ENCODE data around the gene TMEM52B.
A peak's percentile ranks its signal among the peaks of the same experiment; 100 is the strongest.
"Not testable (repeated sequence)": the region's sequence is repeated elsewhere in the genome, so short reads cannot be mapped to it uniquely, and the experiment has no call there.

TMEM52B gene

GRCh38 chr12:10171973-10172728 is 6.7 kb upstream of the TMEM52B start, which contains the start of gene OLR1:
OLR1 (minus strand) TSS chr12:10172132; CDS start chr12:10172077, 55 bp downstream.
- no peak for DNase-seq (ENCODE audit: low read depth)

GRCh38 chr12:10174986-10175614 is 3.7 kb upstream of the TMEM52B start:
- DNase-seq (ENCODE audit: low read depth): no peak

GRCh38 chr12:10175846-10176636 is 2.8 kb upstream of the TMEM52B start:
- DNase-seq (ENCODE audit: low read depth): no peak

GRCh38 chr12:10179776-10180181 is 947 bp downstream of the TMEM52B start:
- no peak for DNase-seq (ENCODE audit: low read depth)

GRCh38 chr12:10182354-10183049 is 3.7 kb downstream of the TMEM52B start:
- DNase-seq (ENCODE audit: low read depth): no peak

- DNase-seq (ENCODE audit: low read depth): no peak
Measured at GRCh38 chr12:10184261-10184843, 5.5 kb downstream of the TMEM52B start.

GRCh38 chr12:10186299-10186698 is 7.5 kb downstream of the TMEM52B start:
- DNase-seq (ENCODE audit: low read depth): no peak

- DNase-seq (ENCODE audit: low read depth): not testable (repeated sequence)
Measured at GRCh38 chr12:10186958-10187357, 8.1 kb downstream of the TMEM52B start.

- DNase-seq (ENCODE audit: low read depth): no peak
Measured at GRCh38 chr12:10189653-10190052, 10.8 kb downstream of the TMEM52B start.

- peak; percentile 15 for DNase-seq (ENCODE audit: low read depth)
Measured at GRCh38 chr12:10190558-10191388, 11.9 kb downstream of the TMEM52B start.

- no peak for DNase-seq (ENCODE audit: low read depth)
Measured at GRCh38 chr12:10191865-10192264, 13.0 kb downstream of the TMEM52B start.

- DNase-seq (ENCODE audit: low read depth): no peak
Measured at GRCh38 chr12:10194160-10194670, 15.4 kb downstream of the TMEM52B start.

- no peak for DNase-seq (ENCODE audit: low read depth)
Measured at GRCh38 chr12:10196210-10196609, 17.4 kb downstream of the TMEM52B start.

GRCh38 chr12:10197879-10198278 is 19.0 kb downstream of the TMEM52B start:
- no peak for DNase-seq (ENCODE audit: low read depth)

- DNase-seq (ENCODE audit: low read depth): not testable (repeated sequence)
Measured at GRCh38 chr12:10204495-10204894, 25.7 kb downstream of the TMEM52B start.

GRCh38 chr12:10205220-10205807 is 26.5 kb downstream of the TMEM52B start:
- no peak for DNase-seq (ENCODE audit: low read depth)

GRCh38 chr12:10207136-10207535 is 28.3 kb downstream of the TMEM52B start:
- DNase-seq (ENCODE audit: low read depth): no peak

GRCh38 chr12:10210225-10210624 is 31.4 kb downstream of the TMEM52B start:
- no peak for DNase-seq (ENCODE audit: low read depth)

- no peak for DNase-seq (ENCODE audit: low read depth)
Measured at GRCh38 chr12:10211101-10211939, 32.5 kb downstream of the TMEM52B start.

Data from stimulated activated CD8-positive, alpha-beta memory T cell treated with anti-CD3 and anti-CD28 coated beads, Interleukin-4, amount 100 ng/mL, for 24 hours (primary cell).